B cell (primary cell): ENCODE data around the gene PLEKHG3. TPM values are rescaled to one million over a fixed set of nuclear protein-coding genes. Genes with fewer than 3 reads are reported as not detected.

Experiments used
- ATAC-seq: fragments of 200-7000 bp; cut with Tn5 transposase; one replicate; pipeline ENCODE4 v1.10.0; 2021; ENCODE audit warnings: low read depth, mild to moderate bottlenecking, moderate number of reproducible peaks, moderate library complexity
- CTCF ChIA-PET: fragments of 350-600 bp; sonication (Branson Sonifier 250); formaldehyde crosslinking; loops from one replicate; lab custom pipeline; 2021; ENCODE audit warnings: antibody characterized with exemption, inconsistent platforms; lab: Charles Lee
- POLR2A ChIA-PET: fragments of 350-600 bp; sonication (Branson Sonifier 250); formaldehyde crosslinking; loops from one replicate; lab custom pipeline; 2021; ENCODE audit warnings: antibody characterized with exemption; lab: Charles Lee
- DNase-seq: peaks from one replicate; pipeline ENCODE4 v3.0.0; 2013
- H2AFZ ChIP-seq: 2 replicates; pipeline ENCODE4 v1.6.1; 2012; ENCODE audit warnings: mild to moderate bottlenecking, low read depth, low read length; ENCODE audit not compliant: insufficient read depth, poor library complexity, severe bottlenecking
- H3K27ac ChIP-seq, 2 donors: 1 replicate in 1 of 2; 2 replicates in 1 of 2; pipeline ENCODE4 v1.5.1; 2012 to 2013; ENCODE audit warnings: low read length in 2 of 2, mild to moderate bottlenecking in 2 of 2, moderate library complexity in 1 of 2
- H3K27me3 ChIP-seq, 4 experiments: fragments of 200-600 bp in 1 of 4; sonication (generic) in 1 of 4; replicated peaks in 1 of 4; 1 replicate in 2 of 4; 2 replicates in 2 of 4; pipeline versions ENCODE4 v1.6.1 to v1.7.0; 2013 to 2016; ENCODE audit warnings: low read length in 3 of 4, mild to moderate bottlenecking in 2 of 4, mixed read lengths in 1 of 4, moderate library complexity in 1 of 4; ENCODE audit not compliant: insufficient read depth in 4 of 4, control insufficient read depth in 3 of 4; ENCODE audit errors: control extremely low read depth in 1 of 4
- H3K36me3 ChIP-seq, 2 experiments: replicated peaks in 1 of 2; 1 replicate in 1 of 2; 2 replicates in 1 of 2; pipeline versions ENCODE4 v1.6.1 to v1.7.1; 2013; ENCODE audit warnings: low read length in 1 of 2; ENCODE audit not compliant: insufficient read depth in 2 of 2, control insufficient read depth in 1 of 2; ENCODE audit errors: control extremely low read depth in 1 of 2, extremely low read depth in 1 of 2
- H3K4me1 ChIP-seq, 2 donors: fragments of 200-600 bp in 1 of 2; sonication (generic) in 1 of 2; 1 replicate in 1 of 2; 2 replicates in 1 of 2; pipeline versions ENCODE4 v1.5.1 to v1.6.1; 2013 to 2017; ENCODE audit warnings: low read length in 2 of 2; ENCODE audit not compliant: control insufficient read depth in 2 of 2, insufficient read depth in 2 of 2
- H3K4me2 ChIP-seq: replicated peaks from 2 replicates; pipeline ENCODE3; 2012; ENCODE audit warnings: mild to moderate bottlenecking, low read depth, low read length; ENCODE audit not compliant: poor library complexity, severe bottlenecking
- H3K4me3 ChIP-seq, 5 experiments: fragments of 200-600 bp in 1 of 5; sonication (generic) in 1 of 5; 1 replicate in 3 of 5; 2 replicates in 2 of 5; pipeline versions ENCODE4 v1.5.1 to v1.7.0; 2011 to 2016; ENCODE audit warnings: low read length in 4 of 5, mild to moderate bottlenecking in 4 of 5, low read depth in 2 of 5, control low read depth in 1 of 5, moderate library complexity in 1 of 5; ENCODE audit not compliant: insufficient read depth in 1 of 5; ENCODE audit errors: control extremely low read depth in 1 of 5, extremely low read depth in 1 of 5
- H3K79me2 ChIP-seq: fragments of 200-600 bp; sonication (generic); one replicate; pipeline ENCODE4 v1.6.0; 2016; ENCODE audit warnings: low read length; ENCODE audit not compliant: control insufficient read depth, insufficient read depth
- H3K9ac ChIP-seq: fragments of 200-600 bp; sonication (generic); 2 replicates; pipeline ENCODE4 v1.6.1; 2017; ENCODE audit warnings: mild to moderate bottlenecking, low read length, moderate library complexity
- H3K9me3 ChIP-seq, 3 donors: one replicate each; pipeline versions ENCODE4 v1.6.1 to v1.7.1; 2013; ENCODE audit warnings: low read length in 2 of 3; ENCODE audit not compliant: control insufficient read depth in 2 of 3, insufficient read depth in 1 of 3; ENCODE audit errors: control extremely low read depth in 1 of 3
- H4K20me1 ChIP-seq: 2 replicates; pipeline ENCODE4 v1.6.0; 2012; ENCODE audit warnings: mild to moderate bottlenecking, low read length; ENCODE audit not compliant: insufficient read depth, control insufficient read depth, poor library complexity, severe bottlenecking
- H3K27ac Mint-ChIP-seq: one replicate; pipeline ENCODE4 v1.8.0; 2021; ENCODE audit warnings: mixed read lengths
- H3K27me3 Mint-ChIP-seq: one replicate; pipeline ENCODE4 v1.8.0; 2021; ENCODE audit warnings: mixed read lengths
- H3K4me1 Mint-ChIP-seq: one replicate; pipeline ENCODE4 v1.8.0; 2021; ENCODE audit warnings: mixed read lengths
- H3K4me3 Mint-ChIP-seq: one replicate; pipeline ENCODE4 v1.8.0; 2021; ENCODE audit warnings: mixed read lengths
- H3K9me3 Mint-ChIP-seq: one replicate; pipeline ENCODE4 v1.8.0; 2022; ENCODE audit warnings: mixed read lengths; ENCODE audit not compliant: insufficient read depth
- CTCF ChIP-seq: fragments of 200-600 bp; IDR thresholded peaks from one replicate; pipeline ENCODE4 v1.8.0; 2022; ENCODE audit warnings: antibody characterized with exemption, mild to moderate bottlenecking
- EZH2 ChIP-seq: IDR thresholded peaks from 2 replicates; pipeline ENCODE4 v1.6.1; 2012; ENCODE audit warnings: borderline replicate concordance, low read depth, mild to moderate bottlenecking, moderate library complexity, low read length; ENCODE audit not compliant: insufficient read depth, poor library complexity, severe bottlenecking
- WGBS: methylation state at CpG from one replicate; pipeline ENCODE4 v1.1.5; 2013; ENCODE audit warnings: missing lambda C conversion rate; ENCODE audit not compliant: insufficient coverage; 5-methylcytosine and 5-hydroxymethylcytosine counted together
- intact Hi-C: fragments of 100-400 bp; cut with micrococcal nuclease; formaldehyde crosslinking; loops from one replicate; pipeline ENCODE4 v1.10.0; 2022
- polyA plus RNA-seq: library from polyadenylated mRNA; depleted of rRNA; stranded (reverse); fragments of >200 nt; gene quantifications from 2 replicates; pipeline ENCODE4 v1.2.3, GENCODE V29; 2012
- total RNA-seq, 2 donors: library from RNA; stranded (reverse); fragments of 120-200 nt in 1 of 2; gene quantifications; 1 replicate in 1 of 2; 2 replicates in 1 of 2; pipeline versions ENCODE4 v1.2.3 to v1.2.4, GENCODE V29; 2013 to 2022

The PLEKHG3 gene
- total and polyA plus RNA-seq, 2 donors (not counting 1 experiment from before 2014, with no cell fraction given), result 0.12 to 0.25 TPM

GRCh38 chr14:64784006-64784405 lies 79.8 kb downstream of the PLEKHG3 start:
- Histone ChIP-seq H3K9me3 (no peaks in the 10 kb centered on the region), H2AFZ (no peak overlapping the region), H3K79me2 (no peaks in the 10 kb centered on the region), H3K9ac (no peak overlapping the region), H3K4me1 (no peaks in the 10 kb centered on the region), H3K4me2 (no peak overlapping the region), H3K4me3 (no peak overlapping the region), H3K27ac (no peak overlapping the region), H3K27me3 (no peaks in the 10 kb centered on the region), H4K20me1 (no peaks in the 10 kb centered on the region), H3K36me3 (no peaks in the 10 kb centered on the region)
- no peaks in the 10 kb centered on the region for H3K4me1 Mint-ChIP-seq
- intact Hi-C loops, result no loop called here
- no peak overlapping the region for H3K4me3 Mint-ChIP-seq
- DNase-seq (no peak), ATAC-seq (no peak)
- 95% methylated on average over 9 of the region's 9 CpGs for WGBS
- H3K9me3 Mint-ChIP-seq, result no peaks in the 10 kb centered on the region
- ChIA-PET POLR2A (no interaction called here), CTCF (no interaction called here)
- TF ChIP-seq EZH2 (no peak), CTCF (no peak)
- no peak overlapping the region for H3K27ac Mint-ChIP-seq
- H3K27me3 Mint-ChIP-seq, result peaks cover 16% of the 10 kb centered on the region

GRCh38 chr14:64786296-64787149 lies 82.3 kb downstream of the PLEKHG3 start:
- no peak overlapping the region for H2AFZ ChIP-seq
- H3K79me2 ChIP-seq, result no peaks in the 10 kb centered on the region
- WGBS, result 93% methylated on average over 22 of the region's 24 CpGs
- H3K27me3 ChIP-seq, result no peaks in the 10 kb centered on the region
- no peak overlapping the region for H3K4me2 ChIP-seq
- H3K4me1 ChIP-seq, result no peaks in the 10 kb centered on the region
- POLR2A ChIA-PET, result no interaction called here
- no peaks in the 10 kb centered on the region for H4K20me1 ChIP-seq
- Mint-ChIP-seq H3K27ac (no peak overlapping the region), H3K4me3 (no peak overlapping the region), H3K9me3 (no peaks in the 10 kb centered on the region), H3K4me1 (no peaks in the 10 kb centered on the region), H3K27me3 (peaks cover 16% of the 10 kb centered on the region)
- CTCF ChIA-PET, result no interaction called here
- TF ChIP-seq EZH2 (no peak), CTCF (no peak)
- intact Hi-C loops, result no loop called here
- no peak for DNase-seq
- no peak for ATAC-seq
- no peak overlapping the region for H3K27ac ChIP-seq
- H3K36me3 ChIP-seq, result no peaks in the 10 kb centered on the region
- H3K4me3 ChIP-seq, result no peak overlapping the region
- no peak overlapping the region for H3K9ac ChIP-seq
- H3K9me3 ChIP-seq, result no peaks in the 10 kb centered on the region
